GM21423 (cell line): Measurements from ENCODE around the gene WDR18.

Source experiments
- ATAC-seq: cut with Tn5 transposase; IDR thresholded peaks from one replicate; pipeline ENCODE4 v1.9.1; 2021; ENCODE audit warnings: mild to moderate bottlenecking, moderate library complexity; ENCODE audit not compliant: unreplicated experiment

Gene WDR18

DNA sequence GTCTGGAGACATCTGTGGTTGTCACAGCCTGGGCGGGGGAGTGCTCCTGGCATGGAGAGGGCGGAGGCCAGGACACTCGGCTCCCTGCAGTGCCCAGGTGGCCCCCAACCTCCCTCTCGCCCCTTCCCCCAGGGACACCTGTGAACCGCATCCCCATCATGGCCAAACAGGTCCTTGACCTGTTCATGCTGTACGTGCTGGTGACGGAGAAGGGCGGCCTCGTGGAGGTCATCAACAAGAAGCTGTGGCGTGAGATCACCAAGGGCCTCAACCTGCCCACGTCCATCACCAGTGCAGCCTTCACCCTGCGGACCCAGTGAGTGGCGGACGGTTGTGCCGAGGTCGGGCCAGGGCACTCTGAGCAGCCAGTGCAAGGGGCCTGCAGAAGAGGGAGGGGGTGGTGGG lies 20.0 kb upstream of the WDR18 start:
- no peak for ATAC-seq

DNA sequence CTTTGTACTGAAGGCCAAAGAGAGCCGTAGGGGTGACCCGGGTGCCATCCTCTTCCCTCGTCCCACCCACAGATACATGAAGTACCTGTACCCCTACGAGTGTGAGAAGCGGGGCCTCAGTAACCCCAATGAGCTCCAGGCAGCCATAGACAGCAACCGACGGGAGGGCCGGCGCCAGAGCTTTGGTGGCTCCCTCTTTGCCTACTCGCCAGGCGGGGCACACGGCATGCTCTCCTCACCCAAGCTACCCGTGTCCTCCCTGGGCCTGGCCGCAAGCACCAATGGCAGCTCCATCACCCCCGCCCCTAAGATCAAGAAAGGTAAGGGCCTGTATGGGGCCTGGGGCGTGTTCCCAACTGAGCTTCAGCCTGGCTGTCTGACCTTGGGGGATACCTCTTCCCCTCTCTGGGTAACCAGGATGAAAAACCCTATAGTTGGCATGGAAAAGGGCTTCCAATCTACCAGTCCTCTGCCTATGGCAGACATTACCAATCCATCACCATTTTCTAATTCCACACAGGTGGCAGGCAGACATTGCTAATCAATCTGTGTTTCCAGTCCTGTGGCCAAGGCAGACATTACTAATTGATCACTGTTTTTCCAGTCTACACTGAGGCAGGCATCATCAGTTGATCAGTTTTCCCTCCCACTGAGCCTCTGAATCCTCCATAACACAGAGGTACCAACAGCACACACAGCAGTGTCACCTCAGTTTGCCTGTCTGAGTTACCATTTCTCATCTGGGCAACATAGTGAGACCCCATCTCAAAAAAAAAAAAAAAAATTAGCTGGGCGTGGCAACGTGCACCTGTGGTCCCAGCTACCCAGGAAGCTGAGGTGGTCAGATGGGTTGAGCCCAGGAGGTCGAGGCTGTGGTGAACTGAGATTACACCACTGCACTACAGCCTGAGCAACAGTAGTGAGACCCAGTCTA lies 19.1 kb upstream of the WDR18 start:
- no peak for ATAC-seq

DNA sequence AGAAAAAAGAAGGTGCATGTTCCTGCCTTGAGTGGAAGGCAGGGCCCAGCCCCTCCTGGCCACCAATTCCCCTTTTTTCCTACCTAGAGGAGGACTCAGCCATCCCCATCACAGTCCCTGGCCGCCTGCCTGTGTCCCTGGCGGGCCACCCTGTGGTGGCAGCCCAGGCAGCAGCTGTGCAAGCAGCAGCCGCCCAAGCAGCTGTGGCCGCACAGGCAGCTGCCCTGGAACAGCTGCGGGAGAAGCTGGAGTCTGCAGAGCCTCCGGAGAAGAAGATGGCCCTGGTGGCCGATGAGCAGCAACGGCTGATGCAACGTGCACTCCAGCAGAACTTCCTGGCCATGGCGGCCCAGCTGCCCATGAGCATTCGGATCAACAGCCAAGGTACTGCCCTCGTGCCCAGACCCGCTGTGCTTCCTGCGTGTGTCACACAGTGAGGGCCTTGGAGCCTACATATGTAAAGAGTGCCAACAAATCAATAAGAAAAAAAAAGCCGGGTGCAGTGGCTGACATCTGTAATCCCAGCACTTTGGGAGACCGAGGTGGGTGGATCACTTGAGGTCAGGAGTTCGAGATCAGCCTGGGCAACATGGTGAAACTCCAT lies 17.6 kb upstream of the WDR18 start:
- ATAC-seq = no peak

DNA sequence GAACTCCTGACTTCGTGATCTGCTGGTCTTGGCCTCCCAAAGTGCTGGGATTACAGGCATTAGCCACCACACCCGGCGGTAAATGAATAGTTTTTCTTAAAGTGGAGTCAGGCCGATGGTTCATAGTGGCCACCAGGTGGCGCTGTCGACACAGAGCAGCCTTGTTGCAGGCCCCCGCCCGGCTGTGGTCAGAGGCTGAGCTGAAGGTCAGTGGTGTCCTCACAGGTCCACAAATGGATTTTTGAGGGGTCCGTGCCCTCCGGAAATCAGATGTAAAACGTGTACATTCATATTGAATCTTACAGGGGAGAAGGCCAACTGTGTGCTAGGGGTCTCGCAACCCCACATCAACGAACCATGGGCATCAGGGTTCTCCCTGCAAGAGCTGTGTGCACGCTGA lies 13.4 kb upstream of the WDR18 start:
- no peak for ATAC-seq

DNA sequence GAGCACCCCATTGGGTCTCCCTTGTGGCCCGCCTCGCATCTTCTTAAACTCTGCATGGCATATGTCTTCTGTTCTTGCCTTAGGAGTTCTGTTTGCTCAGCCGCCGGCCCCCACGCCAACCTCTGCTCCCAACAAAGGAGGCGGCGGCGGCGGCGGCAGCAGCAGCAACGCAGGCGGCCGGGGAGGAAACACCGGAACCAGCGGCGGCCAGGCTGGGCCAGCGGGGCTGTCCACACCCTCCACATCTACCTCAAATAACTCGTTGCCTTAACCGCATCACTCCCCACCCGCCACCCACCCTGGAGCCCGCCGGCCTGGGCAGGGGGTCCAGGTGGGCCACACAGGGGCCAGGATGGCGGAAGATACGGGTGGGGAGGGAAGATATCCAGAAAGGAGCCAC lies 12.3 kb upstream of the WDR18 start:
- no peak for ATAC-seq

DNA sequence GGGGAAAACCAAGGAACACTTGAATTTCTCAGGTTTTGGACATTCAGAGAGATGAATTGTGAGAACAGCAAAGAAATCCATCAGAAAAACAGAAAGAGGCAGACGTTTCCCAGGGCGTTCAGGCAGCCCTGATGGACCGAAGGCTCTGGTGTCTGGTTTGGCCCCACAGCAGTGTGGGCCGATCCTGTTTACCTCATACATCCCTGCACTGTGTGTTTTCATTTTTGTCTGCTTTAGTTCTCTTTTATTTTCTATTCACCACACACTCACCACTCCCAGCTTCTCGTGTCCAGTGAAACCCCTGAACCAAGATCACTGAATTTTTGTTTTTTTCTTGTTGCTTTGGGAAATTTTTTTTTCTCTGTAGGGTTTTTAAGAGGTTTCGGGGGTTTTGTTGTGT lies 11.9 kb upstream of the WDR18 start:
- no peak for ATAC-seq

DNA sequence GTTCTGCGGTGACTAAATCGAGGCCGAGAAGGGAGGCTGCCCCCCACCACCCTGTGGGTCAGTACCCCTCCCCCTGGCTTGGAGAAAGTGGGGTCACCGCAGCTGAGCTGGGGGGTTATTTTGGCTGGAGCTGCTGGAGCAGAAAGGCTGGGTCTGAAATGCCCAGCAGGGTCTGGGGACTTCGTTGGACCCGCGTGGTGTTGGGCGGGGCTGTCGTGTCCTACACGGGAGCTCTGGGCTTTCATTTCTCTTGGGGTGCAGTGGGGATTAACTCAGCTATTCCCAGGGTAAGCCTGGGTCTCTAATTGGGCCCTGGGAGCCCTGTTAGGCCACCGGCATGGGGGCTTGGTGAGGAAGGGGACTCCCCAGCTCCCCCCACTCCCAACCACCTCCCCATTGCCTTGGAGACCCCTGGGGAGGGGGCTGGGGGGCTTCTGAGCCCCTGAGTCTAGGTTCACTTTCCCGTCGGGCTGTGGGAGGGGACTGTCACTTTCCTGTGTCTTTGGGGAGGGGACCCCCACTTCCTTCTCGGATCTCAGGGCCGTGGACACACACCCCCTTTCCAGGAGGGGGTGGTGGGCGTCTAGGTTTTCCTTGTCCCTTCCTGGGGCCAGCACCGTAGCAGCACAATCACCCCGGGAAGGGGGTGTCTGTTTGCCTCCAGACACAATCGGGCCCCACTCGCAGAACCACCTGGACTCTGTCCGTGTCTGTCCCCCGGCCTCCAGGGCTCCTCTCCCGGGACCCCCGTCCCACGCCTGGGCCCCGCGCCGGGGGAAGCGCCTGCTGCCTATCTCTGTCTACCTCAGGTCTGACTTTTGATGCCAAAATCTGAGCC lies 10.2 kb upstream of the WDR18 start:
- ATAC-seq = no peak

DNA sequence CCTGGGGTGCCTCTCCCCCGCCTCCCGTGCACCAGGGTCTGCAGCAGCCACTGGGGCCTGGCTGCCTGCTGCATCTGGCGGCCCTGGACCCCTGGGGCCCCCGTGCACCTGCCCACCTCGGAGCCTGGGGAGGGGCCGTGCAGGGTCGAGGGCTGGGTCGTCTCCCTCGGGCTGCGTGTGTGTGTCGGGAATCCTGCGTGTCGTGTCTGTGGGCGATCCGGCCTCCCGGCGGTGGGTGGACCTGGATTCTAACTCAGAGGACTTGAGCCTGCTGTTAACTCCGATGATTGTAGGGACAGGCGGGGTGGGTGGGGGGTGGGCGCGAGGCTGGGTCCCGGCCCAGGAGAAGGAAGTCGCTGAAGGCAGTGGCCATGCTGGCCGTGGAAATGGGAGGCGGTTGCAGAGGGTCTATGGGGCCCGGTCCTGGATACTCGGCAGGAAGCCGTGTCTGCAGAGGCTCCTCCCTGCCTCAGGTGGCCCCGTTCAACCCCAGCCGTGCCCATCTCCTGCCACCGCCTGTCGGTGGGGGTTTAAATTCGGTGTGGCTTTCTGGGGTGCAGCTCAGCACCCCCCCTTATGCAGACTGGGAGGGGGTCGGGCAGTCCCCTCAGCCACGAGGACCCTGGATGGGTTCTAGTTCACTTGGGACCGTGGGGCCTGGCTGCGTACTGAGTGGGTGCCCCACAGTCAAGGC lies 9.4 kb upstream of the WDR18 start:
- no peak for ATAC-seq

DNA sequence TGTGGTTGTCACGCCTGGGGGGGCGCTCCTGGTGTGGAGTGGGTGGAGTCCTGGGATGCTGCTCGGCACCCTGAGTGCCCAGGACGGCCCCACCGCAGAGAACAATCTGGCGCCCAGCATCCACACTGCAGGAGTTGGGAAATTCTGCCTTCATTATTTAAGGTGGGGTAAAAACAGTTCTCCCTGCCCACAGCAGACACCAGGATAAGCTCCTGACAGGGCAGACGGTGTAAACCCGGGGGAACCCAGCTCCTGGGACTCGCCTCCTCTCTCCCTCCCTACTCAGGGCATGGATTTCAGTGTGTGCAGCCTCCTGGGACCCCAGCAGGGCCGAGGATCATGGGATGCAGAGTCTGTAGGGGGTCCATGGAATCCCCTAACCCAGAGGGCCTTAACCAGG lies 7.7 kb upstream of the WDR18 start:
- no peak for ATAC-seq

DNA sequence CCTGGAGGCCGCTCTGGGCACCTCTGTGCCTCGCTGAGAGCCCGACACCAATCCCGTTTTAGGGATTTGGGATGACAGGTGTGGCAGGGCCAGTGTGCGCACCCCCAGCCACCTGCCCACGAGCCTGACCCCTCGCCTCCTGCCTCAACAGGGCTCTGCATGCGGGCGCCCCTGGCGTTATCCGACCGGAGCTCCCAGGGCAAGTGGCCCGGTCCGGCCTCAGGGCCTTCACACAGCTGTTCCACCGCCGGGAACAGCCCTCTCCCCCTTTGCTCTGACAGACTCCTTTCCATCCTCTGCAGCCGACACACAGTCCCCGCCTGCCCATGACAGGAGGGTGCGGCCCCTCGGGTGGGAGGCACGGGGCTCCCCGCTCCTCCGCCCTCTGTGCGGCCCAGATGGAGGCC lies 7.1 kb upstream of the WDR18 start:
- ATAC-seq = no peak

DNA sequence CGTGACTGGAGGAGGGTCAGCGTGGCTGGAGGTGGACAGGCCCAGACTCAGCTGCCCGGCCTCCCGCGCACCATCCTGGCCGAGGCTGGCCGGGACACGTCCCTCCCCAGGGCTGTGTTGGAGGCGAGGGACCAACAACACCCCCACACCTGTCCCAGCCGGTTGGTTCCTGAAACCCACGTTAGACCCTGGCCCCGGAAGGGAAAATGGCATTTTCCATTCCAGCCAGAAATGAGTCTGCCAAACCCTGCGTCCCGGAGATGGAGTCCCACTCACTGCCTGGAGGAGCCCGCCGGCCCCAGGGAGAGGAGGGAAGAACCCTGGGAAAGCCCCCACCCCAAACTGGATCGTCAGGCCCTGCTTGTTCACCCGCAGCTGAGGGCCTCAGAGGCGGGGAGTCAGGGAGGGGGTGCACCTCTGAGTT lies 4.8 kb upstream of the WDR18 start:
- no peak for ATAC-seq

DNA sequence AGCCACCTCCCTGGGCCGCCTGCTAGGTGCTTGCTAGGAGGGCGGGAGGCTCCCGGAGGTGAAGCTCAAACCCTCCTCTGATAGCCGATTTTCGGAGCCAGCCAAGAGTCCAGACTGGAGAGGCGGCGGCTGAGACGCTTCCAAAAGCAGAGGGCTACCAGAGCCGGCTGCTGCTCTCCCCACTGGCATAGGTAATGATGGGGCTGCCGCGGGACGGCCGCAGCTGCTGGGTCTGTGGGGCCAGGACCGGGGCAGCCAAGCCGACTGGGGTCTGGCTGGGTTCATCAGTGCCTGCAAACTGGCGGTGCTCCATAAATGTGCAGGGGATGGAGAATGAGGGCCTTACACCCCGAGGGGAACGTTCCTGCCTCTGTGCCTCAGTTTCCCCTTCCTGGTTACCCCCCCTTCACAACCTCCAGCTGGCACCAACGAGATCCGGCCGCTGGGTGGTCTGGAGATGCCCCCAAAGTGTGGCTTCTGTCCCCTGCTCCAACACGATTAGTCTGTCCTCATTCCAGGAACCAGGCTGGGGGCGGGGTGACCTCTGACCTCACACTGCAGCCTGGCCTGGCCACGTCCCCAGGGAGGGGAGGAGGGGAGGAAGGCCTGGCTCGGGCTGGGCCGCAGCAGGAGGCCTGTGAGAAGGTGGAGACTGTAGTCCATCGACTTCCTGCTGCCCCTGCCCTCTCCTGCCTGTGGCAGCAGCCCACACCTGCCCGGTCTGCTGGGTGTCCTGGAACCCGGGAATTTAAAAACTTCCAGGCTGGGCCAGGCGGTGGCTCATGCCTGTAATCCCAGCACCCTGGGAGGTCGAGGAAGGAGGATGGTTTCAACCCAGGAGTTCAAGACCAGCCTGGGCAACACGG lies 3.8 kb upstream of the WDR18 start:
- ATAC-seq = no peak

DNA sequence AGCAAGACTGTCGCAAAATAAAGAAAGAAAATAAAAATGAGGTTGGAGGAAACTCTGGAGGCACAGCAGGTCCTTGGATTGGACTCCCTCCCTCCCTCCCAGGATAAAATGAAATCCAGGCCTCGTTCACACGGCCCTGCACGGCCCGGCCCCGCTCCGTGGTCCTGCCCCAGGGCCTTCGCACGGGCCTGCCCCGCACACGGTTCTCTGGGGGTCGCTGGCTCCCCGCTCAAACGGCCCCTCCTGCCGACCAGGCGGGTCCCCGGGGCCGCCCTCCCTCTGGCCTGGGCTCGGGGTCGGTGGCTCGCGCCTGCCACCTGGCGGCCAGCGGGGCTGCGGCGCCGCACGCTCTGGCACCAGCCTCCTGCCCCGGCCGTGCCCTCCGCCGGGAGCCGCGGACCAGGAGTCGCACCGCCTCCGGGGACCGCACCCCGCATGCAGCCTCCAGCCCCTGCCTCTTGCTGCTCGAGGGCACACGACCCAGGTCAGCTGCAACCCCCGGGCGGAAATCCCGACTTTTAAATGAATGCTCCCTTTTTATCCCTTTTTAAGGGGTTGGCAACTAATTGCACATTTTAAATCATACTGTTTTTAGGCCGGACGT lies 1.5 kb upstream of the WDR18 start:
- ATAC-seq = peak; percentile 51

DNA sequence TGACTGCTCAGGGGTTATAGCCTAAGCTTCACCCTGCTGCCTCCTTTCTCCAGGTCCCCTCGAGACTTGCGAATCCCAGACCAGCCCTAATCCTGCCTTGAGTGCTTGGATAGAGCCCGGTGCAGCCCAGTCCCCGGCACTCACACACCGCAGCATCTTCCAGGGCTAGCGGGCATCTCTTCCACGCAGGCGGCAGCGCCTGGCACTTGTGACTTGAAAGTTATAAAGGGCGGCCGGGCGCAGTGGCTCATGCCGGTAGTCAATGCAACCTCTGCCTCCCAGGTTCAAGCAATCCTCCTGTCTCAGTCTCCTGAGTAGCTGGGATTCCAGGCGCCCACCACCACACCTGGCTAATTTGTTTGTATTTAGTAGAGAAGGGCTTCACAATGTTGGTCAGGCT lies 1.9 kb downstream of the WDR18 start:
- ATAC-seq = no peak

DNA sequence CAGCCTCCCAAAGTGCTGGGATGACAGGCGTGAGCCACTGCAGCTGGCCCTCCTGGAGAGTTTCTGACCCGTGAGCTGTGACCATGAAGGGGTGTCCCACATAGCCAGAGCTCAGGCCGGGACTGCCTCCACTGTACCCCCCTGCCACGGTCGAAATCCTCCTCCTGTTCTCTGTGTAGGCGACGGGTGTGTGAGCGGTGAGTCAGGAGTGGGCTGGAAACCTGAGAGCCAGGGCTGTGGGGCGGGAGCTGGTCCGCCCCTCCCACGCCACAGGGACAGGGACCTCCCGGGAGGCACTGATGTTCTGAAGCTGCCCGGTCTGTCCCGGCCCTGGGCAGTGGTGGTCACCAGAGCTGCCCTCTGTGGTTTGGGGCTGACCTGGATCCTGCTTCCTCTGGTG lies 3.9 kb downstream of the WDR18 start:
- no peak for ATAC-seq

DNA sequence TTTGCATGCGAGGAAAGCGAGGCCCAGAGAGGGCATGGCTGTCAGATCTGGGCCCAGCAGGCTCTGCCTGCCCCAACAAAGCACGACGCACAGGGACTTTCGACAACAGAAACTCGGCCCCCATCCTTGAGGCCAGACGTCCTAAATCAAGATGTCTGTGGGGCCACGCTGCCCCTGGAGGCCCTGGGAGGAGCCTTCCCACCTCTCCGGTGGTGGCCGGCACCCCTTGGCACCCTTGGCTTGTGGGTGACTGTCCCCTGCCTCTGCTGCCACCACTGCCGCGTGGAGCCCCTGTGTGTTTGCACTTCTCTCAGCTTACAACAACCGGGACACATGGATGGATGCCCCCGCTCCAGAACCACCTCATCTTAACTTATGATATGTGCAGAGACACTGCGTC lies 4.4 kb downstream of the WDR18 start:
- no peak for ATAC-seq

DNA sequence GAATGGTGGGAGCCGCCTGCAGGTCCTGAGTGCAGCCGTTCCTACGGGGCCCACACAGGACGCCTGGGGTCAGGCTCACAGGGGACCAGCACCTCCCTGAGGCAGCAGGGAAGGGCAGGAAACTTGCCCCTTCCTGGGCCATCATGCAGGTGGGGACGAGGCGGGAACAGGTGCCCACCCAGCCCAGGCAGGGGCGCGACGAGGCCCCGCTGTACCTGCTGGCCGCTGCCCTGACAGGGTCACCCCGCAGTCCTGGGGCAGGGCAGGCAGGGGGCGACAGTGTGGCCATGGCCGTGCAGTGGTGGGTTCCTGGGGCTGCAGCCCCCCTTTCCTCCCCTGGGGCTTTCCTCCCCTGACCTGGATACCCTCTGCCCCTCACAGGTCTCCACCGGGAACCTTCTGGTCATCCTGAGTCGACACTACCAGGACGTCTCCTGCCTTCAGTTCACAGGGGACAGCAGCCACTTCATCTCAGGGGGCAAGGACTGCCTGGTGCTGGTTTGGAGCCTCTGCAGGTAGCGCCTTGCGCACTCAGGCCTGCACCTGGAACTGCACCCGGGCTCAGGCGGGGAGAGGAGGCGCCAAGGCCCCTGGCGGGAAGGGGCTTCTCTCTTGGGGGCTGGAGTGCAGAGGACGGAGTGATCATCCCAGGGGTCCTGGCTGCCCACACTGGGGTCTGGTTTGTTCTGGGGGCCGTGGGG lies 5.4 kb downstream of the WDR18 start:
- no peak for ATAC-seq

DNA sequence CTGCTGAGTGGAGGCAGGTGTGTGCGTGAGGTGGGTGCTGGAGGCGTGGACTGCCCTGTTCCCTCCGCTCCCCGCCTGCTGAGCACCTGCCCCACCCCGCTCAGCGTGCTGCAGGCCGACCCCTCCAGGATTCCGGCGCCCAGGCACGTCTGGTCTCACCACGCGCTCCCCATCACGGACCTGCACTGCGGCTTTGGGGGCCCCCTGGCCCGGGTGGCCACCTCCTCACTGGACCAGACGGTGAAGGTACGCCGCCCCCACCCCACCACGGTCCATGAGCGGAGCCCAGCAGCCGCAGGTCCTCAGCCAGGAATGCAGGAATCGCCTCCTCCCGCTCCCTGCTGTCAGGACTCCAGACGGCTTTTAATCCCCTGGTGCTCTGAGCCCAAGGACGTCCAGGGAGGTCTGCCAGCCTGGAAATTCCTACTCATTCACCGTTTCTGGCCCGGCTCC lies 6.0 kb downstream of the WDR18 start:
- no peak for ATAC-seq

DNA sequence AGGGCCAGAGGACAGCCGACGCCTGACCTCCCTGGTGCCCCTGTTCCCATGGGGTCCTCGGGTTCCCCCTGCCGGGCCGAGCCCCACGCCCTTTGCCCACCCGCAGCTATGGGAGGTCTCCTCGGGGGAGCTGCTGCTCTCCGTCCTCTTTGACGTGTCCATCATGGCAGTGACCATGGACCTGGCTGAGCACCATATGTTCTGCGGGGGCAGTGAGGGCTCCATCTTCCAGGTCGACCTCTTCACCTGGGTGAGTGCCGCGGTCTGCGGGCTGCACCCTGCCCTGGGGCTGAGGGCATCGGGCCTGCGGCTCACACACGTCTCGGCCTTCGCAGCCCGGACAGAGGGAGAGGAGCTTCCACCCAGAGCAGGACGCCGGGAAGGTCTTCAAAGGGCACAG lies 6.6 kb downstream of the WDR18 start:
- no peak for ATAC-seq
